Measurements from ENCODE around the gene CFAP157.

The CFAP157 gene

GRCh38 chr9:127765418-127765817 lies 58.6 kb downstream of the CFAP157 start:
- no peak for DNase-seq

Data from effector CD8-positive, alpha-beta T cell (primary cell).